Sigmoid colon (tissue), 7 donors: ENCODE measurements around the gene E2F8. TPM values are rescaled to one million over a fixed set of nuclear protein-coding genes. Genes with fewer than 3 reads are reported as not detected.

Experiments
- DNase-seq: peaks from one replicate; pipeline ENCODE4 v3.0.0-alpha.2; 2019
- H3K27ac ChIP-seq, 4 donors: fragments of 200-600 bp; sonication (generic); one replicate each; pipeline ENCODE4 v1.5.1; 2016 to 2019; ENCODE audit warnings: mild to moderate bottlenecking in 1 of 4
- H3K27me3 ChIP-seq, 3 donors: fragments of 200-600 bp; sonication (generic); one replicate each; pipeline ENCODE4 v1.5.1; 2019; ENCODE audit warnings: mild to moderate bottlenecking in 1 of 3
- H3K36me3 ChIP-seq, 4 donors: fragments of 200-600 bp; sonication (generic); one replicate each; pipeline ENCODE4 v1.5.1; 2016 to 2019
- H3K4me1 ChIP-seq, 4 donors: fragments of 200-600 bp; sonication (generic); one replicate each; pipeline ENCODE4 v1.5.1; 2017 to 2019
- H3K4me3 ChIP-seq, 4 donors: fragments of 200-600 bp; sonication (generic); one replicate each; pipeline ENCODE4 v1.5.1; 2017 to 2019; ENCODE audit warnings: mild to moderate bottlenecking in 2 of 4, moderate library complexity in 1 of 4
- H3K9me3 ChIP-seq, 4 donors: fragments of 200-600 bp in 3 of 4; sonication (generic) in 3 of 4; one replicate each; pipeline versions ENCODE4 v1.5.1 to v1.6.1; 2013 to 2019
- EP300 ChIP-seq, 4 donors: sonication (generic); formaldehyde crosslinking; IDR thresholded peaks; one replicate each; pipeline ENCODE4 v1.6.1; 2017; ENCODE audit warnings: antibody characterized with exemption in 4 of 4
- POLR2A ChIP-seq, 2 donors: fragments of 450-650 bp; IDR thresholded peaks; one replicate each; pipeline ENCODE4 v1.6.1; 2016; ENCODE audit warnings: antibody characterized with exemption in 2 of 2, mild to moderate bottlenecking in 2 of 2, moderate library complexity in 2 of 2
- POLR2AphosphoS5 ChIP-seq, 4 donors: sonication (generic); formaldehyde crosslinking; IDR thresholded peaks; one replicate each; pipeline ENCODE4 v1.6.1; 2017; ENCODE audit warnings: antibody characterized with exemption in 4 of 4
- WGBS, 2 donors: extraction: QIAGEN DNeasy Blood & Tissue Kit; methylation state at CpG; one replicate each; pipeline ENCODE4 v1.1.7; 2013; 5-methylcytosine and 5-hydroxymethylcytosine counted together
- intact Hi-C: fragments of 100-400 bp; cut with DNase I; formaldehyde crosslinking; loops from one replicate; pipeline ENCODE4 v1.15.1; 2023
- polyA plus RNA-seq, 3 donors: library from polyadenylated mRNA; stranded (reverse); fragments of 200-250 nt; gene quantifications; one replicate each; pipeline ENCODE4 v1.2.3, GENCODE V29; 2013
- total RNA-seq, 4 donors: library from RNA; depleted of rRNA; stranded (reverse); fragments of >200 nt; gene quantifications; one replicate each; pipeline ENCODE4 v1.1.0, GENCODE V29; 2016
- TF ChIP-seq, protein P1 (sequence below), 4 experiments: fragments of 450-650 bp in 3 of 4; fragments of 200-600 bp in 1 of 4; IDR thresholded peaks; one replicate each; pipeline ENCODE4 v1.5.1; 2016 to 2019; ENCODE audit warnings: antibody characterized with exemption in 4 of 4, mild to moderate bottlenecking in 3 of 4, moderate library complexity in 2 of 4
- donor health status: healthy with polysubstance abuse.
- donor health status: Bipolar disorder and iron deficiency.
- donor health status: healthy.

Gene E2F8
- total and polyA plus RNA-seq, 7 donors, result 0.16 to 4.0 (median 1.0) TPM; not detected in 1

GRCh38 chr11:19187833-19188258 lies 52.9 kb downstream of the E2F8 start:
- WGBS, 2 donors, result 92 to 94% methylated on average over 9 of the region's 9 CpGs
- Histone ChIP-seq H3K36me3 (no peaks in the 10 kb centered on the region), H3K27me3 (no peaks in the 10 kb centered on the region), H3K9me3 (no peaks in the 10 kb centered on the region), H3K4me3 (no peak overlapping the region), H3K4me1 (no peaks in the 10 kb centered on the region), H3K27ac (no peak overlapping the region)
- no peak for DNase-seq
- intact Hi-C loops, result no loop called here
- TF ChIP-seq POLR2AphosphoS5 (IDR thresholded peaks at IDR 0.05) (no peak), POLR2A (IDR thresholded peaks at IDR 0.05) (no peak), EP300 (IDR thresholded peaks at IDR 0.05) (no peak)
- TF ChIP-seq, protein P1, sequence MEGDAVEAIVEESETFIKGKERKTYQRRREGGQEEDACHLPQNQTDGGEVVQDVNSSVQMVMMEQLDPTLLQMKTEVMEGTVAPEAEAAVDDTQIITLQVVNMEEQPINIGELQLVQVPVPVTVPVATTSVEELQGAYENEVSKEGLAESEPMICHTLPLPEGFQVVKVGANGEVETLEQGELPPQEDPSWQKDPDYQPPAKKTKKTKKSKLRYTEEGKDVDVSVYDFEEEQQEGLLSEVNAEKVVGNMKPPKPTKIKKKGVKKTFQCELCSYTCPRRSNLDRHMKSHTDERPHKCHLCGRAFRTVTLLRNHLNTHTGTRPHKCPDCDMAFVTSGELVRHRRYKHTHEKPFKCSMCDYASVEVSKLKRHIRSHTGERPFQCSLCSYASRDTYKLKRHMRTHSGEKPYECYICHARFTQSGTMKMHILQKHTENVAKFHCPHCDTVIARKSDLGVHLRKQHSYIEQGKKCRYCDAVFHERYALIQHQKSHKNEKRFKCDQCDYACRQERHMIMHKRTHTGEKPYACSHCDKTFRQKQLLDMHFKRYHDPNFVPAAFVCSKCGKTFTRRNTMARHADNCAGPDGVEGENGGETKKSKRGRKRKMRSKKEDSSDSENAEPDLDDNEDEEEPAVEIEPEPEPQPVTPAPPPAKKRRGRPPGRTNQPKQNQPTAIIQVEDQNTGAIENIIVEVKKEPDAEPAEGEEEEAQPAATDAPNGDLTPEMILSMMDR (IDR thresholded peaks at IDR 0.05), result no peak

DNA sequence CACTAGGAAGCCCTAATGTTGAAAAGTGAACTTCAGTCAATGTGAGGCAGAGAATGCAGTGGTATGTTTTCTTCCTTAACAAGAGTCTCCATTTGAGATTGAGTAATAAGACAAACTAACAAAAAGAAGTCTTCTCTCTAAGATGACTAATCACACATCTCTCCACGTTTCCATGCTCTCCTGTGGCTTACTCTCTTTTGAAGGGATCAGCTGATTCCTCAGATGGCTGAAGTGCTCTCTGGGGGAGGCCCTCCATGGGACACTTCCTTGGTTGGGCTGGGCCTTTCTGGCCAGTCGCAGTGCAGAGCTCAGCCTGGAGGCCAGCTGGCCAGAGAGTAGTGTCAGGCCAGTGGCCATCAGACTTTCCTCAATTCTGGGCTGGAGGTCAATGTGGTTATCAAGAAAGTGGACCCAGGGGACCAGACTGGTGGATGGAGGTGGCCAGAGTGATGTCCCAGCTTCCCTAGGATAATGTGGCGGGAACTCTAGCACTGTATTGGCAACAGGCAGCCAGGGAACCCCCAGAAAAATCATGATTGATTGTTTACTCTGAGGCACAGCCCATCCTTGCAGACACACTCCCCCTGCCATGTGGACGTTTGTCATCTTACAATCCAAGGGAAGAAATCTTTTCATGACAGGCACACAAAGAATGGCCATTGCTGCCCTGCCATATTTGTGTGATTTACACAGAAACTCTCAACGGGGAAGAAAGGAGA lies 53.5 kb downstream of the E2F8 start:
- Histone ChIP-seq H3K27ac (no peak overlapping the region), H3K27me3 (no peaks in the 10 kb centered on the region), H3K4me3 (no peak overlapping the region), H3K9me3 (no peaks in the 10 kb centered on the region), H3K4me1 (no peaks in the 10 kb centered on the region), H3K36me3 (no peaks in the 10 kb centered on the region)
- no peak for DNase-seq
- WGBS, 2 donors, result 81 to 82% methylated on average over 5 of the region's 5 CpGs
- TF ChIP-seq, protein P1 (IDR thresholded peaks at IDR 0.05), result no peak
- no peak for TF ChIP-seq POLR2AphosphoS5 (IDR thresholded peaks at IDR 0.05)
- TF ChIP-seq POLR2A (IDR thresholded peaks at IDR 0.05), result no peak
- TF ChIP-seq EP300 (IDR thresholded peaks at IDR 0.05), result no peak
- intact Hi-C loops, result no loop called here

GRCh38 chr11:19185516-19186052 lies 55.2 kb downstream of the E2F8 start:
- WGBS, 2 donors, result 72 to 77% methylated on average over 6 of the region's 6 CpGs
- TF ChIP-seq, protein P1 (IDR thresholded peaks at IDR 0.05), result no peak
- TF ChIP-seq EP300 (IDR thresholded peaks at IDR 0.05) (no peak), POLR2AphosphoS5 (IDR thresholded peaks at IDR 0.05) (no peak), POLR2A (IDR thresholded peaks at IDR 0.05) (no peak)

GRCh38 chr11:19185036-19185435 lies 55.7 kb downstream of the E2F8 start:
- Histone ChIP-seq H3K4me1 (no peaks in the 10 kb centered on the region), H3K9me3 (no peaks in the 10 kb centered on the region), H3K4me3 (no peak overlapping the region), H3K27me3 (no peaks in the 10 kb centered on the region), H3K27ac (no peak overlapping the region), H3K36me3 (no peaks in the 10 kb centered on the region)
- WGBS, 2 donors, result 77 to 86% methylated on average over 2 of the region's 2 CpGs
- no peak for TF ChIP-seq EP300 (IDR thresholded peaks at IDR 0.05)
- TF ChIP-seq, protein P1 (IDR thresholded peaks at IDR 0.05), result no peak
- DNase-seq, result no peak
- intact Hi-C loops, result no loop called here

More at GRCh38 chr11:19185516-19186052, 55.2 kb downstream of the E2F8 start:
- Histone ChIP-seq H3K4me3 (no peak overlapping the region), H3K36me3 (no peaks in the 10 kb centered on the region), H3K27me3 (no peaks in the 10 kb centered on the region), H3K9me3 (no peaks in the 10 kb centered on the region), H3K27ac (no peak overlapping the region), H3K4me1 (no peaks in the 10 kb centered on the region)
- intact Hi-C loops, result no loop called here
- no peak for DNase-seq
